Activated naive CD4-positive, alpha-beta T cell treated with Interleukin-2 at 50 U/mL for 16 hours (primary cell): ENCODE results near the gene CAMTA1.

ENCODE experiments used
- DNase-seq: peaks from one replicate; pipeline ENCODE4 v3.0.0-alpha.2; 2020

CAMTA1 gene

GRCh38 chr1:7555391-7556185 is 770.3 kb downstream of the CAMTA1 start:
- no peak for DNase-seq

- DNase-seq: no peak
These were observed 772.1 kb downstream of the CAMTA1 start for GRCh38 chr1:7557301-7557891.

- DNase-seq: no peak
These were observed 772.8 kb downstream of the CAMTA1 start for GRCh38 chr1:7558041-7558461.

- no peak for DNase-seq
These were observed 773.2 kb downstream of the CAMTA1 start for GRCh38 chr1:7558481-7558880.

GRCh38 chr1:7558921-7559869 is 773.9 kb downstream of the CAMTA1 start:
- DNase-seq: no peak

GRCh38 chr1:7560128-7560527 is 774.9 kb downstream of the CAMTA1 start:
- no peak for DNase-seq

GRCh38 chr1:7560601-7561181 is 775.4 kb downstream of the CAMTA1 start:
- no peak for DNase-seq

- no peak for DNase-seq
These were observed 776.2 kb downstream of the CAMTA1 start for GRCh38 chr1:7561331-7561921.

GRCh38 chr1:7561936-7562728 is 776.9 kb downstream of the CAMTA1 start:
- DNase-seq: no peak

- no peak for DNase-seq
These were observed 777.7 kb downstream of the CAMTA1 start for GRCh38 chr1:7562729-7563605.

GRCh38 chr1:7564137-7564536 is 778.9 kb downstream of the CAMTA1 start:
- DNase-seq: no peak

- DNase-seq: no peak
These were observed 780.0 kb downstream of the CAMTA1 start for GRCh38 chr1:7565099-7565750.

GRCh38 chr1:7566417-7567375 is 781.4 kb downstream of the CAMTA1 start:
- no peak for DNase-seq

GRCh38 chr1:7567376-7567775 is 782.1 kb downstream of the CAMTA1 start:
- DNase-seq: no peak

- no peak for DNase-seq
These were observed 782.8 kb downstream of the CAMTA1 start for GRCh38 chr1:7568053-7568452.

GRCh38 chr1:7568901-7569524 is 783.8 kb downstream of the CAMTA1 start:
- DNase-seq: no peak

- DNase-seq: no peak
These were observed 785.1 kb downstream of the CAMTA1 start for GRCh38 chr1:7570311-7570710.

- no peak for DNase-seq
These were observed 787.4 kb downstream of the CAMTA1 start for GRCh38 chr1:7572654-7573152.
